CD14-positive monocyte (primary cell): ENCODE data around the gene FBXO5. TPM values are rescaled to one million over a fixed set of nuclear protein-coding genes. Genes with fewer than 3 reads are reported as not detected.

Source experiments
- DNase-seq, 3 donors: peaks; one replicate each; pipeline ENCODE4 v3.0.0-alpha.2; 2011 to 2022
- H2AFZ ChIP-seq: 2 replicates; pipeline ENCODE4 v1.6.0; 2012; ENCODE audit warnings: mild to moderate bottlenecking, low read depth, low read length, inconsistent platforms; ENCODE audit not compliant: insufficient read depth, poor library complexity, severe bottlenecking
- H3K27ac ChIP-seq, 2 donors: 1 replicate in 1 of 2; 2 replicates in 1 of 2; pipeline ENCODE4 v1.5.1; 2012 to 2013; ENCODE audit warnings: low read length in 2 of 2, control low read depth in 1 of 2, inconsistent platforms in 1 of 2, low read depth in 1 of 2, mild to moderate bottlenecking in 1 of 2
- H3K27me3 ChIP-seq, 2 donors: one replicate each; pipeline versions ENCODE4 v1.6.0 to v1.6.1; 2011 to 2013; ENCODE audit warnings: low read length in 2 of 2; ENCODE audit not compliant: control insufficient read depth in 2 of 2, insufficient read depth in 2 of 2
- H3K36me3 ChIP-seq, 2 donors: replicated peaks in 1 of 2; 1 replicate in 1 of 2; 2 replicates in 1 of 2; pipeline versions ENCODE4 v1.5.1 to v1.6.1; 2012 to 2013; ENCODE audit warnings: low read length in 2 of 2, control low read depth in 1 of 2, inconsistent platforms in 1 of 2, mild to moderate bottlenecking in 1 of 2; ENCODE audit not compliant: insufficient read depth in 2 of 2, control insufficient read depth in 1 of 2
- H3K4me1 ChIP-seq, 2 donors: 1 replicate in 1 of 2; 2 replicates in 1 of 2; pipeline versions ENCODE4 v1.5.1 to v1.6.1; 2012 to 2013; ENCODE audit warnings: low read length in 2 of 2, control low read depth in 1 of 2, inconsistent platforms in 1 of 2, mild to moderate bottlenecking in 1 of 2, moderate library complexity in 1 of 2; ENCODE audit not compliant: insufficient read depth in 2 of 2, control insufficient read depth in 1 of 2
- H3K4me2 ChIP-seq: replicated peaks from 2 replicates; pipeline ENCODE3; 2012; ENCODE audit warnings: low read length, moderate library complexity, mild to moderate bottlenecking; ENCODE audit not compliant: poor library complexity, severe bottlenecking; ENCODE audit errors: extremely low read depth
- H3K4me3 ChIP-seq, 3 experiments: fragments of 200-600 bp in 1 of 3; sonication (generic) in 1 of 3; replicated peaks in 1 of 3; 1 replicate in 2 of 3; 2 replicates in 1 of 3; pipeline ENCODE4 v1.5.1; 2011 to 2013; ENCODE audit warnings: low read length in 3 of 3, mild to moderate bottlenecking in 3 of 3, control low read depth in 2 of 3, low read depth in 2 of 3, inconsistent platforms in 1 of 3, moderate library complexity in 1 of 3
- H3K79me2 ChIP-seq: 2 replicates; pipeline ENCODE4 v1.6.0; 2012; ENCODE audit warnings: mild to moderate bottlenecking, control low read depth, inconsistent platforms, low read length, moderate library complexity; ENCODE audit not compliant: insufficient read depth
- H3K9ac ChIP-seq: 2 replicates; pipeline ENCODE4 v1.6.0; 2017; ENCODE audit warnings: low read length, mild to moderate bottlenecking; ENCODE audit not compliant: insufficient read depth, poor library complexity, severe bottlenecking
- H3K9me3 ChIP-seq, 2 donors: replicated peaks in 1 of 2; 1 replicate in 1 of 2; 2 replicates in 1 of 2; pipeline versions ENCODE4 v1.5.1 to v1.6.1; 2012 to 2013; ENCODE audit warnings: low read length in 2 of 2, control low read depth in 1 of 2; ENCODE audit not compliant: control insufficient read depth in 1 of 2, insufficient read depth in 1 of 2
- H4K20me1 ChIP-seq: 2 replicates; pipeline ENCODE4 v1.6.0; 2012; ENCODE audit warnings: mild to moderate bottlenecking, low read length, control low read depth, moderate library complexity; ENCODE audit not compliant: insufficient read depth
- H3K27ac Mint-ChIP-seq, 7 donors: one replicate each; pipeline ENCODE4 v1.8.0; 2020; ENCODE audit warnings: mild to moderate bottlenecking in 7 of 7, mixed read lengths in 7 of 7, moderate library complexity in 6 of 7, inconsistent platforms in 2 of 7
- H3K27me3 Mint-ChIP-seq, 3 donors: one replicate each; pipeline ENCODE4 v1.8.0; 2021 to 2022; ENCODE audit warnings: low read depth in 3 of 3, mild to moderate bottlenecking in 3 of 3, mixed read lengths in 3 of 3, moderate library complexity in 3 of 3, inconsistent platforms in 1 of 3
- H3K36me3 Mint-ChIP-seq, 2 donors: one replicate each; pipeline ENCODE4 v1.8.0; 2020; ENCODE audit warnings: mixed read lengths in 2 of 2, inconsistent platforms in 1 of 2, mild to moderate bottlenecking in 1 of 2
- H3K4me1 Mint-ChIP-seq: one replicate; pipeline ENCODE4 v1.8.0; 2020; ENCODE audit warnings: mild to moderate bottlenecking, mixed read lengths
- H3K4me3 Mint-ChIP-seq, 2 donors: one replicate each; pipeline ENCODE4 v1.8.0; 2020; ENCODE audit warnings: mild to moderate bottlenecking in 2 of 2, mixed read lengths in 2 of 2, moderate library complexity in 1 of 2
- H3K9me3 Mint-ChIP-seq, 7 donors: one replicate each; pipeline ENCODE4 v1.8.0; 2020 to 2022; ENCODE audit warnings: mixed read lengths in 7 of 7, mild to moderate bottlenecking in 6 of 7, moderate library complexity in 6 of 7, inconsistent platforms in 2 of 7
- CTCF ChIP-seq: fragments of 200-600 bp; IDR thresholded peaks from one replicate; pipeline ENCODE4 v1.8.0; 2022; ENCODE audit warnings: antibody characterized with exemption, mild to moderate bottlenecking
- whole genome bisulfite sequencing: methylation state at CpG from one replicate; pipeline ENCODE4 v1.1.5; 2013; ENCODE audit warnings: missing lambda C conversion rate; ENCODE audit not compliant: insufficient coverage; 5-methylcytosine and 5-hydroxymethylcytosine counted together
- intact Hi-C, 2 donors: fragments of 100-400 bp; cut with micrococcal nuclease; formaldehyde crosslinking; loops; one replicate each; pipeline versions ENCODE4 v1.15.0 to v1.15.1; 2023
- polyA plus RNA-seq, 3 donors: library from polyadenylated mRNA; depleted of rRNA in 1 of 3; unstranded in 2 of 3; stranded (reverse) in 1 of 3; fragments of 300-500 nt in 2 of 3; fragments of >200 nt in 1 of 3; fragmentation: Illumina TruSeq in 2 of 3; gene quantifications; 1 replicate in 2 of 3; 2 replicates in 1 of 3; pipeline ENCODE4 v1.2.3, GENCODE V29; 2012 to 2021

The FBXO5 gene
- polyA plus RNA-seq, 3 donors: 1.0 to 1.9 (median 1.3) TPM

- TF ChIP-seq CTCF: no peak
- H3K27me3 Mint-ChIP-seq: peaks cover 0 to 3% (median 1%) of the 10 kb centered on the region in 3 donors
- Histone ChIP-seq H3K4me2 (no peak overlapping the region), H3K4me1 (no peaks in the 10 kb centered on the region), H3K4me3 (no peak overlapping the region), H3K9me3 (no peaks in the 10 kb centered on the region), H3K27ac (no peak overlapping the region), H2AFZ (no peak overlapping the region), H3K79me2 (no peaks in the 10 kb centered on the region), H3K27me3 (no peaks in the 10 kb centered on the region), H3K9ac (no peak overlapping the region), H3K36me3 (no peaks in the 10 kb centered on the region), H4K20me1 (no peaks in the 10 kb centered on the region)
- no peak overlapping the region for H3K4me3 Mint-ChIP-seq
- H3K9me3 Mint-ChIP-seq: peaks cover 0 to 6% (median 0%) of the 10 kb centered on the region in 7 donors
- no peak overlapping the region for H3K27ac Mint-ChIP-seq
- DNase-seq: no peak
- WGBS: 97% methylated on average over 14 of the region's 24 CpGs
- intact Hi-C loops: loop anchor here (10.0 kb wide), 2 partner anchors 95 to 405 kb away; no protein-coding TSS in a partner anchor
- no peaks in the 10 kb centered on the region for H3K4me1 Mint-ChIP-seq
- no peaks in the 10 kb centered on the region for H3K36me3 Mint-ChIP-seq
Measured at GRCh38 chr6:152959333-152959732, 23.5 kb downstream of the FBXO5 start.

- Histone ChIP-seq H3K27me3 (no peaks in the 10 kb centered on the region), H3K4me3 (no peak overlapping the region), H3K79me2 (no peaks in the 10 kb centered on the region), H2AFZ (no peak overlapping the region), H3K36me3 (no peaks in the 10 kb centered on the region), H3K27ac (no peak overlapping the region), H4K20me1 (no peaks in the 10 kb centered on the region), H3K4me1 (no peaks in the 10 kb centered on the region), H3K9ac (no peak overlapping the region), H3K9me3 (no peaks in the 10 kb centered on the region), H3K4me2 (no peak overlapping the region)
- WGBS: 67% methylated on average over 1 of the region's 1 CpG
- Mint-ChIP-seq H3K36me3 (no peaks in the 10 kb centered on the region), H3K9me3 (peaks cover 0 to 6% (median 0%) of the 10 kb centered on the region in 7 donors), H3K4me1 (no peaks in the 10 kb centered on the region), H3K4me3 (no peak overlapping the region), H3K27ac (no peak overlapping the region), H3K27me3 (peaks cover 0 to 3% (median 1%) of the 10 kb centered on the region in 3 donors)
- TF ChIP-seq CTCF: no peak
- intact Hi-C loops: loop anchor here (10.0 kb wide), 2 partner anchors 93 to 403 kb away; no protein-coding TSS in a partner anchor
- DNase-seq: no peak
Measured at GRCh38 chr6:152957796-152958195, 25.0 kb downstream of the FBXO5 start.
